H1 (cell line): Measurements from ENCODE around the gene KCNMB2. TPM values are rescaled to one million over a fixed set of nuclear protein-coding genes. Genes with fewer than 3 reads are reported as not detected.

ENCODE experiments used
- CTCF ChIA-PET: fragments of 300-600 bp; sonication (Branson Sonifier 250); formaldehyde crosslinking; loops from one replicate; lab custom pipeline; 2021; ENCODE audit not compliant: partially characterized antibody; lab: Charles Lee
- POLR2A ChIA-PET: fragments of 300-600 bp; sonication (Branson Sonifier 250); formaldehyde crosslinking; loops from one replicate; lab custom pipeline; 2021; ENCODE audit warnings: inconsistent platforms; ENCODE audit not compliant: partially characterized antibody; lab: Charles Lee
- DNase-seq, 2 experiments: peaks; one replicate each; pipeline versions ENCODE4 v3.0.0 to v3.0.0-alpha.2; 2010 to 2022; ENCODE audit warnings: low spot score in 2 of 2, low read depth in 1 of 2, mixed read lengths in 1 of 2
- FAIRE-seq: peaks from 2 replicates; lab custom pipeline; 2011; peaks lifted over from hg19 to GRCh38; lab: Jason Lieb, UNC
- H2AFZ ChIP-seq: 2 replicates; pipeline ENCODE4 v1.8.1; 2012; ENCODE audit warnings: low read length, inconsistent platforms
- H2AK5ac ChIP-seq: 2 replicates; pipeline ENCODE4 v1.6.1; 2013; ENCODE audit warnings: low read depth, low read length
- H2BK120ac ChIP-seq: replicated peaks from 2 replicates; pipeline ENCODE3; 2013; ENCODE audit warnings: low read depth, low read length, inconsistent platforms
- H2BK12ac ChIP-seq: 2 replicates; pipeline ENCODE4 v1.6.1; 2013; ENCODE audit warnings: low read depth, low read length
- H2BK15ac ChIP-seq: 2 replicates; pipeline ENCODE4 v1.6.1; 2013; ENCODE audit warnings: low read length
- H2BK20ac ChIP-seq: 2 replicates; pipeline ENCODE4 v1.6.1; 2013; ENCODE audit warnings: low read length
- H2BK5ac ChIP-seq: 2 replicates; pipeline ENCODE4 v1.6.1; 2013; ENCODE audit warnings: low read depth, low read length
- H3K14ac ChIP-seq: 2 replicates; pipeline ENCODE4 v1.6.1; 2013; ENCODE audit warnings: inconsistent platforms; ENCODE audit not compliant: insufficient read length
- H3K18ac ChIP-seq: 2 replicates; pipeline ENCODE4 v1.6.1; 2013; ENCODE audit warnings: low read length; ENCODE audit errors: extremely low read depth
- H3K23ac ChIP-seq: 2 replicates; pipeline ENCODE4 v1.6.1; 2013; ENCODE audit warnings: inconsistent platforms; ENCODE audit not compliant: insufficient read length
- H3K23me2 ChIP-seq: 2 replicates; pipeline ENCODE4 v1.6.1; 2013; ENCODE audit warnings: low read depth, low read length
- H3K27ac ChIP-seq: 2 replicates; pipeline ENCODE4 v1.6.1; 2011; ENCODE audit warnings: low read depth, low read length, inconsistent platforms
- H3K27me3 ChIP-seq, 4 experiments: replicated peaks in 1 of 4; 1 replicate in 1 of 4; 2 replicates in 3 of 4; pipeline versions ENCODE4 v1.6.1 to v1.8.1; 2011 to 2013; ENCODE audit warnings: low read length in 3 of 4, mild to moderate bottlenecking in 3 of 4, inconsistent platforms in 2 of 4, mixed read lengths in 2 of 4, moderate library complexity in 1 of 4; ENCODE audit not compliant: control insufficient read depth in 3 of 4, insufficient read depth in 3 of 4; ENCODE audit errors: extremely low read depth in 1 of 4
- H3K36me3 ChIP-seq, 4 experiments: 2 replicates each; pipeline versions ENCODE4 v1.6.1 to v1.8.1; 2011 to 2013; ENCODE audit warnings: mild to moderate bottlenecking in 4 of 4, low read length in 3 of 4, moderate library complexity in 2 of 4, control low read depth in 1 of 4, inconsistent platforms in 1 of 4; ENCODE audit not compliant: insufficient read depth in 4 of 4, control insufficient read depth in 2 of 4
- H3K4ac ChIP-seq: replicated peaks from 2 replicates; pipeline ENCODE3; 2013; ENCODE audit warnings: low read length, low read depth, mixed read lengths, inconsistent platforms; ENCODE audit not compliant: insufficient read length
- H3K4me1 ChIP-seq, 4 experiments: replicated peaks in 1 of 4; 1 replicate in 1 of 4; 2 replicates in 3 of 4; pipeline versions ENCODE4 v1.6.1 to v1.8.1; 2011 to 2013; ENCODE audit warnings: low read length in 3 of 4, inconsistent platforms in 2 of 4, mixed read lengths in 1 of 4; ENCODE audit not compliant: insufficient read depth in 4 of 4, control insufficient read depth in 3 of 4
- H3K4me2 ChIP-seq, 2 experiments: 2 replicates each; pipeline versions ENCODE4 v1.6.1 to v1.8.1; 2011 to 2013; ENCODE audit warnings: low read depth in 2 of 2, low read length in 2 of 2, control low read depth in 1 of 2, inconsistent platforms in 1 of 2, mild to moderate bottlenecking in 1 of 2; ENCODE audit not compliant: insufficient read depth in 1 of 2
- H3K4me3 ChIP-seq, 4 experiments: fragments of 200-600, 300-600 bp in 1 of 4; sonication (generic), shearing (Covaris generic), sonication (Bioruptor Twin) in 1 of 4; 2 replicates each; pipeline versions ENCODE4 v1.5.1 to v1.8.1; 2011 to 2016; ENCODE audit warnings: low read length in 4 of 4, low read depth in 3 of 4, control low read depth in 2 of 4, inconsistent platforms in 2 of 4, mild to moderate bottlenecking in 2 of 4, mixed read lengths in 1 of 4, moderate library complexity in 1 of 4; ENCODE audit not compliant: insufficient read depth in 2 of 4; ENCODE audit errors: extremely low read depth in 1 of 4
- H3K56ac ChIP-seq: replicated peaks from 2 replicates; pipeline ENCODE3; 2013; ENCODE audit warnings: low read depth, mild to moderate bottlenecking, mixed read lengths, low read length, inconsistent platforms; ENCODE audit not compliant: insufficient read length
- H3K79me1 ChIP-seq: 2 replicates; pipeline ENCODE4 v1.6.1; 2013; ENCODE audit warnings: low read depth, low read length, control low read depth
- H3K79me2 ChIP-seq, 2 experiments: 2 replicates each; pipeline versions ENCODE4 v1.6.1 to v1.8.1; 2012 to 2013; ENCODE audit warnings: low read length in 2 of 2, mild to moderate bottlenecking in 2 of 2, inconsistent platforms in 1 of 2; ENCODE audit not compliant: insufficient read depth in 2 of 2, control insufficient read depth in 1 of 2
- H3K9ac ChIP-seq, 4 experiments: replicated peaks in 1 of 4; 1 replicate in 1 of 4; 2 replicates in 3 of 4; pipeline versions ENCODE4 v1.6.1 to v1.8.1; 2011 to 2013; ENCODE audit warnings: low read depth in 3 of 4, low read length in 3 of 4, control low read depth in 2 of 4, mild to moderate bottlenecking in 2 of 4, moderate library complexity in 2 of 4, inconsistent platforms in 1 of 4; ENCODE audit errors: extremely low read depth in 1 of 4
- H3K9me3 ChIP-seq, 2 experiments: 2 replicates each; pipeline versions ENCODE4 v1.6.1 to v1.8.1; 2012 to 2013; ENCODE audit warnings: mild to moderate bottlenecking in 2 of 2, moderate library complexity in 2 of 2, control low read depth in 1 of 2, inconsistent platforms in 1 of 2, low read depth in 1 of 2, low read length in 1 of 2, mixed read lengths in 1 of 2; ENCODE audit not compliant: insufficient read depth in 2 of 2
- H4K20me1 ChIP-seq, 2 experiments: replicated peaks in 1 of 2; 2 replicates each; pipeline versions ENCODE3 to v1.8.1; 2011 to 2013; ENCODE audit warnings: inconsistent platforms in 2 of 2, low read length in 2 of 2, mild to moderate bottlenecking in 1 of 2; ENCODE audit not compliant: insufficient read depth in 2 of 2, control insufficient read depth in 1 of 2
- H4K5ac ChIP-seq: 2 replicates; pipeline ENCODE4 v1.6.1; 2013; ENCODE audit warnings: low read length, low read depth, mixed read lengths, inconsistent platforms; ENCODE audit not compliant: insufficient read length
- H4K8ac ChIP-seq: 2 replicates; pipeline ENCODE4 v1.8.0; 2013; ENCODE audit warnings: mild to moderate bottlenecking, moderate library complexity, low read length, inconsistent platforms; ENCODE audit not compliant: insufficient read depth; ENCODE audit errors: extremely low read depth
- H4K91ac ChIP-seq: replicated peaks from 2 replicates; pipeline ENCODE3; 2013; ENCODE audit warnings: low read length, mixed read lengths, inconsistent platforms; ENCODE audit not compliant: insufficient read length
- ASH2L ChIP-seq: fragments of 200-600, 300-600 bp; sonication (generic); IDR thresholded peaks from one replicate; pipeline ENCODE4 v1.7.1; 2017; ENCODE audit warnings: low read length
- BCL11A ChIP-seq, 2 experiments: IDR thresholded peaks; one replicate each; pipeline ENCODE4 v1.6.1; 2011; ENCODE audit warnings: low read depth in 2 of 2, low read length in 2 of 2, mild to moderate bottlenecking in 2 of 2
- CBX5 ChIP-seq: fragments of 300-800, 300-1000 bp; sonication (generic); IDR thresholded peaks from 2 replicates; pipeline ENCODE4 v1.7.1; 2016; ENCODE audit warnings: antibody characterized with exemption, low read length, low read depth
- CEBPB ChIP-seq: IDR thresholded peaks from 2 replicates; pipeline ENCODE4 v1.6.1; 2012; ENCODE audit warnings: low read depth, low read length
- CREB1 ChIP-seq: IDR thresholded peaks from 2 replicates; pipeline ENCODE4 v1.6.1; 2012; ENCODE audit warnings: inconsistent platforms
- JUND ChIP-seq: IDR thresholded peaks from 2 replicates; pipeline ENCODE4 v1.6.1; 2011; ENCODE audit warnings: mild to moderate bottlenecking, improper control_type of control experiment, low read length
- KDM5A ChIP-seq: fragments of 200-600 bp; IDR thresholded peaks from 2 replicates; pipeline ENCODE4 v1.7.1; 2012; ENCODE audit warnings: mild to moderate bottlenecking, low read length, inconsistent platforms, mixed read lengths
- MAFK ChIP-seq: IDR thresholded peaks from 2 replicates; pipeline ENCODE4 v1.6.1; 2012; ENCODE audit warnings: low read depth, mild to moderate bottlenecking, improper control_type of control experiment, low read length
- NRF1 ChIP-seq: IDR thresholded peaks from 2 replicates; pipeline ENCODE4 v1.6.1; 2011; ENCODE audit warnings: mild to moderate bottlenecking, low read depth, low read length, improper control_type of control experiment
- POLR2A ChIP-seq, 2 experiments: IDR thresholded peaks; 1 replicate in 1 of 2; 2 replicates in 1 of 2; pipeline ENCODE4 v1.6.1; 2011; ENCODE audit warnings: low read depth in 2 of 2, low read length in 2 of 2, mild to moderate bottlenecking in 2 of 2; ENCODE audit errors: control extremely low read depth in 1 of 2
- POU5F1 ChIP-seq: IDR thresholded peaks from 2 replicates; pipeline ENCODE4 v1.6.1; 2011; ENCODE audit warnings: low read depth, mild to moderate bottlenecking, low read length, moderate library complexity
- RBBP5 ChIP-seq: IDR thresholded peaks from 2 replicates; pipeline ENCODE4 v1.7.1; 2012; ENCODE audit warnings: low read depth, mild to moderate bottlenecking, inconsistent platforms, low read length, moderate library complexity, borderline replicate concordance
- SP1 ChIP-seq: IDR thresholded peaks from 2 replicates; pipeline ENCODE4 v1.6.1; 2011; ENCODE audit warnings: low read depth, low read length
- SUZ12 ChIP-seq: fragments of 200-600 bp; sonication (generic); IDR thresholded peaks from 2 replicates; pipeline ENCODE4 v1.6.1; 2012; ENCODE audit warnings: mild to moderate bottlenecking, inconsistent platforms, low read length, moderate library complexity, mixed read lengths
- WGBS, 2 experiments: shearing (Covaris generic) in 1 of 2; methylation state at CpG; one replicate each; pipeline versions ENCODE4 v1.1.6 to v1.1.7; 2013 to 2015; ENCODE audit warnings: low lambda C conversion rate in 2 of 2, mixed read lengths in 2 of 2, inconsistent platforms in 1 of 2, low coverage in 1 of 2, missing lambda C conversion rate in 1 of 2; ENCODE audit not compliant: insufficient replicate concordance in 2 of 2, insufficient coverage in 1 of 2, insufficient read length in 1 of 2; ENCODE audit errors: extremely low coverage in 1 of 2, missing lambda C conversion rate in 1 of 2; 5-methylcytosine and 5-hydroxymethylcytosine counted together
- polyA plus RNA-seq, 7 experiments: library from polyadenylated mRNA; depleted of rRNA in 3 of 7; stranded (reverse) in 5 of 7; unstranded in 2 of 7; fragments of >200 nt in 5 of 7; fragments of 200-250 nt in 2 of 7; gene quantifications; 1 replicate in 5 of 7; 2 replicates in 1 of 7; 4 replicates in 1 of 7; pipeline versions ENCODE4 v1.2.1 to v1.2.3, GENCODE V29; 2011 to 2013; ENCODE audit warnings: missing spikeins in 2 of 7, mixed read lengths in 2 of 7
- total RNA-seq: library from RNA; stranded (reverse); fragmentation: NEBNext Ultra II Directional; extraction: Animal tissue kit (Norgen Biotek cat#: 25700); gene quantifications from 2 replicates; pipeline ENCODE4 v1.2.1, GENCODE V29; 2021
- TF ChIP-seq, protein P1 (sequence below): IDR thresholded peaks from 2 replicates; pipeline ENCODE4 v1.6.1; 2011; ENCODE audit warnings: low read length, improper control_type of control experiment

KCNMB2 gene
- total and polyA plus RNA-seq, 2 of the 8 experiments (the other 6 are each of a cell fraction or from before 2014, with no cell fraction given), result not detected

DNA sequence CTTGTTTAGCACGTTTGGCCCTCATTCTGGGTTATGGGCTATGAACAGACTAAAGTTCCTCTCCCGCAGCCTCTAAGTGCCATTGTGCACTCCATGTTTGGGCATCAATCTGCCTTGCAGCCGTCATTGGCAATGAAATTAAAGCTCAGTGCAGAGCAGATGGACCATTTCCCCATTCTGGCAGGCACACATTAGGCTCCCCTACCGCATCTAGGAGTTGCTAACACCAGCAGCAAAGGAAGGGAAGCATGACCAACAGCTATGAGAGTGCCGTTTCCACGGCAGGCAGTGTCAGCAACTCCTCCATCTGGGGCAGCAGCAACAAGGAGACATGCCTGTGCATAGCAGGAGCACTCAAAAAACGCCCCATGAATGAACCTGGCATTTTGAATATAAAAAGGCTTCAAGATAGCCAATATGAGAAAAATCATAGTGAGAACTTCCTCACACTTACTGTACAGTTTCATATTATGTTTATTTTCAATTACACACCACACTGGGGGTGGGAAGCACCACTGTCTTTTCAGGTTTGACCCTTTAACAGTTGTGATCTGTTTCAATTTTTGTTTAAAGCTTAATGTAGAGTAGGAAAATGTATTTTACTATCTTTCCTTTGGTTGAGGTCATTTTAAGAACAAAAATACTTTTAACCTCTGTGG, 218.7 kb downstream of the KCNMB2 start:
- DNase-seq (no peak), FAIRE-seq (no peak)
- no peak overlapping the region for H3K4me3 ChIP-seq
- no peak overlapping the region for H3K56ac ChIP-seq
- no peak overlapping the region for H4K91ac ChIP-seq
- H4K5ac ChIP-seq, result no peak overlapping the region
- no peak overlapping the region for H3K4ac ChIP-seq
- peaks cover 1% of the 10 kb centered on the region; the same call in 1 of the 2 replicates for H3K23me2 ChIP-seq
- H2BK12ac ChIP-seq, result no peak overlapping the region
- WGBS, 2 experiments, result 81% methylated on average over 7 of the region's 7 CpGs; no CpG with 5 or more reads in 1 of the 2 experiments
- no peak overlapping the region for H3K4me2 ChIP-seq
- no peaks in the 10 kb centered on the region for H3K36me3 ChIP-seq
- H2BK20ac ChIP-seq, result no peak overlapping the region
- no peak overlapping the region for H3K27ac ChIP-seq
- H3K23ac ChIP-seq, result no peak overlapping the region
- no peaks in the 10 kb centered on the region for H3K27me3 ChIP-seq
- CTCF ChIA-PET, result no interaction called here
- POLR2A ChIA-PET, result interaction anchor here (0.6 kb wide), 1 partner anchor 181 kb away, joined by 4 read pairs; no protein-coding TSS in a partner anchor
- H2BK15ac ChIP-seq, result no peak overlapping the region
- H2BK120ac ChIP-seq, result no peak overlapping the region
- H2AK5ac ChIP-seq, result no peak overlapping the region
- no peaks in the 10 kb centered on the region for H3K4me1 ChIP-seq
- H3K18ac ChIP-seq, result no peak overlapping the region
- H3K79me1 ChIP-seq, result no peaks in the 10 kb centered on the region
- no peaks in the 10 kb centered on the region for H4K20me1 ChIP-seq
- H2AFZ ChIP-seq, result no peak overlapping the region
- H4K8ac ChIP-seq, result no peak overlapping the region
- H2BK5ac ChIP-seq, result no peak overlapping the region
- no peaks in the 10 kb centered on the region for H3K9me3 ChIP-seq
- no peaks in the 10 kb centered on the region for H3K79me2 ChIP-seq
- no peak overlapping the region for H3K9ac ChIP-seq
- H3K14ac ChIP-seq, result no peak overlapping the region
- TF ChIP-seq SP1 (no peak), CBX5 (no peak), NRF1 (no peak), POU5F1 (no peak), RBBP5 (no peak), JUND (no peak), SUZ12 (no peak), MAFK (no peak), BCL11A (IDR thresholded peaks at IDR 0.05; ENCODE audit: low read depth in 2 of 2, low read length in 2 of 2) (no peak), KDM5A (no peak), ASH2L (no peak), POLR2A (IDR thresholded peaks at IDR 0.05; ENCODE audit: control extremely low read depth in 1 of 2, low read depth in 2 of 2, low read length in 2 of 2) (no peak), CREB1 (no peak), CEBPB (no peak)
- TF ChIP-seq, protein P1, sequence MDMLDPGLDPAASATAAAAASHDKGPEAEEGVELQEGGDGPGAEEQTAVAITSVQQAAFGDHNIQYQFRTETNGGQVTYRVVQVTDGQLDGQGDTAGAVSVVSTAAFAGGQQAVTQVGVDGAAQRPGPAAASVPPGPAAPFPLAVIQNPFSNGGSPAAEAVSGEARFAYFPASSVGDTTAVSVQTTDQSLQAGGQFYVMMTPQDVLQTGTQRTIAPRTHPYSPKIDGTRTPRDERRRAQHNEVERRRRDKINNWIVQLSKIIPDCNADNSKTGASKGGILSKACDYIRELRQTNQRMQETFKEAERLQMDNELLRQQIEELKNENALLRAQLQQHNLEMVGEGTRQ, result no peak
